Non-pigmented ciliary epithelial cell (primary cell): ENCODE data around the gene TBXAS1.

ENCODE experiments used
- DNase-seq: peaks from one replicate; pipeline ENCODE4 v3.0.0-alpha.2; 2010; ENCODE audit warnings: low read depth

The TBXAS1 gene

GRCh38 chr7:139947021-139947420, 118.0 kb downstream of the TBXAS1 start:
- no peak for DNase-seq

- no peak for DNase-seq
Measured at GRCh38 chr7:139948167-139948566, 119.1 kb downstream of the TBXAS1 start.

GRCh38 chr7:139948587-139949335, 119.7 kb downstream of the TBXAS1 start:
- DNase-seq: no peak

GRCh38 chr7:139949629-139950028, 120.6 kb downstream of the TBXAS1 start:
- DNase-seq: no peak

GRCh38 chr7:139950881-139951525, 121.9 kb downstream of the TBXAS1 start:
- DNase-seq: no peak

GRCh38 chr7:139953229-139953628, 124.2 kb downstream of the TBXAS1 start:
- DNase-seq: no peak

DNA sequence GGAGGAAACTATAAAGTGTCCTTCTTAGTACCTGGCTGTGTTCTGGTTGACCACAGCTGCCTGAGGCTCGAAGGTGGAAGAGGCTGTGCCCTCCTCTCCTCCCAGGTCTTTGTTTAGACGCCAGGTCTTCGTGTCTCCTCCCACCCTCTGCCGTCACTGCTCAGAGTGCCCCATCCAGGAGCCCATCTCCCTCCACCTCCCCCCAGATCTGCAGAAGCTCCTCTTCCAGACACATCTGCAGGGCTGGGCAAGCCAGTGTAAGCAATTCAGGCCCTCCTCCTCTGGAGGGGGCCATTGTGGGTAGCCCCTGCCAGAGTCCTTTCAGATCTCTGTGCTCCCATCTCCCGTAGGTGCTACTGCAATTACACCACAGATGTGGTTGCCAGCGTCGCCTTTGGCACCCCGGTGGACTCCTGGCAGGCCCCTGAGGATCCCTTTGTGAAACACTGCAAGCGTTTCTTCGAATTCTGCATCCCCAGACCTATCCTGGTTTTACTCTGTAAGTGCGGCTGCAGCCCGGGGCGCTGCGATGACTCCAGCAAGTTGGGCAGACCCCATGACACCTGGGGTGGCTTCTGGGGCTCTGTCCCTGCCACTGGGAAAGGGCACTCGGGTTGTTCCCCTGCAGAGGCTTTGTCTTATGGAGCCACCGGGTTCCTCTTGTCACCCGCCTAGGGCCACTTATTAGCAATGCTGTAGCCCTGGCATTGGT, 126.2 kb downstream of the TBXAS1 start:
- DNase-seq: no peak

DNA sequence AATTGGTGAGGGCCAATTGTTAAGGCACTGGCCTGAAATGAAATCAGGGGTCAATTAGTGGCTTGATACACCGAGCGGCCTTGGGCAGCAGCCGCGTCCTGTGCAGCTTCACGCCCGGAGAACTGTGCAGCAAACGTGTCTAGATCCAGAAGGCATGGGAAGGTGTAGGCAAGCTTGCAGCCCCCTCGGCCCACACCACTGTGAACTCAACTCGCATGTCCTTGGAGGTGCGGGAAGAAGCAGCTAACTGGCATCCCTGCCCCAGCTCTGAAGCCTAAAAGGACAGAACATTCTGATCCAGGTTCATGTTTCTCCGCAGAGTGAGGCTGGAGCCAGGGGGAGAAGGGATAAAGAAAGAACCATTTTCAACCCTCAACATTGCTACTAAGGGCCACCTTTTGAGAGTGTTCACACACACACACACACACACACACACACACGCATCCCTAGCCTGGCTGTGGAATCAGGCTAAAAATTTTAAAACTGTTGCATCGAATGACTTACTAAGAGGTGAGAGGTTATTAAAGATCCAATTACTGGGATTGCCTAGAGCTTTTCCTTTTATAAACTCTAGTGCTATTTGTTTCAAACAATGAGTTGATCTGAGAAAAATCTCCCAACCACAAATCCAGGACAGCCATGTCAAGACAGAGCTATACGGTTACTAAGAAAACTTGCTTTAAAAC, 129.7 kb downstream of the TBXAS1 start:
- DNase-seq: peak; percentile 19

- DNase-seq: no peak
Measured at GRCh38 chr7:139959285-139959628, 130.2 kb downstream of the TBXAS1 start.

GRCh38 chr7:139959718-139960117, 130.7 kb downstream of the TBXAS1 start:
- DNase-seq: no peak

- no peak for DNase-seq
Measured at GRCh38 chr7:139960157-139960556, 131.1 kb downstream of the TBXAS1 start.

- no peak for DNase-seq
Measured at GRCh38 chr7:139965942-139966628, 137.0 kb downstream of the TBXAS1 start.

- no peak for DNase-seq
Measured at GRCh38 chr7:139966949-139967348, 137.9 kb downstream of the TBXAS1 start.

GRCh38 chr7:139968931-139969330, 139.9 kb downstream of the TBXAS1 start:
- no peak for DNase-seq

- no peak for DNase-seq
Measured at GRCh38 chr7:139972029-139972428, 143.0 kb downstream of the TBXAS1 start.

- DNase-seq: no peak
Measured at GRCh38 chr7:139973101-139974050, 144.3 kb downstream of the TBXAS1 start.

GRCh38 chr7:139974179-139974811, 145.2 kb downstream of the TBXAS1 start:
- DNase-seq: no peak

DNA sequence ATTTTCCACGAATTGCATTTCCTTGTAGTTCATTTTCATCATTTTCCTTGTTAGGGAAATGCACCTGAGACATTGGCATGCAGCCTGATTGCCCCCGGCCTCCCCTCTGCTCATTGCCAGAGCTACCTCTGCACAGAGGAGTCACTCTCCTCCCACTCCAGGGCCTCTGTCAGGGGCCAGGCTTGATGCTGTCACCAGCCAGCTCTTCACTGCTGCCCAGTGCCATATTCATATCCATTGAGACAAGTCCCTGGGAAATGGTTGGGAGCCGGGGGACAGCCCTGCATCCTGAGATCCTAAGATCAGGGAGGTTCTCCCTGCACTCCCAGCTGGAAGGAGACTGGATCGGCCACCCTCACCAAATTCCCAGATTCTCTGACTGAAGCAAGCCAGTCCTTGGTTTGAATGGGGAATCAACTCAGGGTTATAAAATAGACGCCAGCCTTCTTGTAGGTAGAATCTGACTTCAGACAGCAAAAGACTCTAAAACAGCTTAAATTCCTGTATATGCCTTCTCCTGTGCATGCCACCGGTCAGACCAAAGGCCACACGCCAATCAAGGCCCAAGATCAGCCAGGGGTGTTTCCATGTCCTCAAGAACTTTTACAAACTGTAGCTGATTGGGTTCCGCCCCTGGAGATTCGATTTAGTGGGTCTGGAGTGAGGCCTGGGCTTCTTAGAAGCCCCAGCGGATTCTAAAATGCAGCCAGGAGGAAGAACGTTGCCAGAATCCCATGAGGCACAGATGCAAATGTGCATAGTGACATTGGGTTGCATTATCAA, 147.2 kb downstream of the TBXAS1 start:
- no peak for DNase-seq

- DNase-seq: no peak
Measured at GRCh38 chr7:139976838-139977656, 148.0 kb downstream of the TBXAS1 start.
